GM12878 (cell line): ENCODE results near the gene EHD4.

Experiments
- CHD2 ChIP-seq: IDR thresholded peaks from 2 replicates; pipeline ENCODE4 v1.6.1; 2011; ENCODE audit warnings: low read depth, low read length, improper control_type of control experiment, borderline replicate concordance
- CREB1 ChIP-seq: IDR thresholded peaks from 2 replicates; pipeline ENCODE4 v1.6.1; 2012; ENCODE audit warnings: low read depth, mild to moderate bottlenecking, inconsistent platforms
- EZH2 ChIP-seq: IDR thresholded peaks from 2 replicates; pipeline ENCODE4 v1.6.1; 2012; ENCODE audit warnings: low read depth, mild to moderate bottlenecking, control low read depth, inconsistent platforms, low read length, borderline replicate concordance; ENCODE audit not compliant: control insufficient read depth
- MEF2A ChIP-seq: IDR thresholded peaks from 2 replicates; pipeline ENCODE4 v1.6.1; 2011; ENCODE audit warnings: low read depth, mild to moderate bottlenecking, low read length, moderate library complexity; ENCODE audit not compliant: insufficient read depth
- MXI1 ChIP-seq: fragments of 150-350 bp; IDR thresholded peaks from 2 replicates; pipeline ENCODE4 v1.6.1; 2011; ENCODE audit warnings: low read depth, mild to moderate bottlenecking, inconsistent platforms, low read length, improper control_type of control experiment
- MYC ChIP-seq: IDR thresholded peaks from 2 replicates; pipeline ENCODE4 v1.6.1; 2011; ENCODE audit warnings: mild to moderate bottlenecking, low read length, moderate library complexity, inconsistent platforms; ENCODE audit not compliant: insufficient read depth, insufficient replicate concordance, insufficient read length, severe bottlenecking
- POLR2A ChIP-seq: IDR thresholded peaks from 2 replicates; pipeline ENCODE4 v1.6.1; 2011; ENCODE audit warnings: low read depth, mild to moderate bottlenecking, low read length
- POLR2AphosphoS5 ChIP-seq: IDR thresholded peaks from 2 replicates; pipeline ENCODE4 v1.6.1; 2011; ENCODE audit warnings: mild to moderate bottlenecking, low read length, inconsistent platforms
- RBBP5 ChIP-seq: fragments of 200-600 bp; sonication (generic); conservative IDR thresholded peaks from 2 replicates; pipeline ENCODE4 v1.6.1; 2016
- TCF7 ChIP-seq: IDR thresholded peaks from 2 replicates; pipeline ENCODE4 v1.6.1; 2014; ENCODE audit warnings: antibody characterized with exemption, borderline replicate concordance
- YY1 ChIP-seq: IDR thresholded peaks from 2 replicates; pipeline ENCODE4 v1.6.1; 2011; ENCODE audit warnings: low read depth, mild to moderate bottlenecking, low read length
- TF ChIP-seq, protein P1 (sequence below), 3 experiments: IDR thresholded peaks in 2 of 3; conservative IDR thresholded peaks in 1 of 3; 2 replicates each; pipeline ENCODE4 v1.5.1; 2011; ENCODE audit warnings: low read depth in 3 of 3, low read length in 3 of 3, mild to moderate bottlenecking in 3 of 3, control low read depth in 2 of 3, moderate library complexity in 2 of 3, inconsistent platforms in 1 of 3, mixed read lengths in 1 of 3; ENCODE audit not compliant: control insufficient read depth in 2 of 3, insufficient read depth in 1 of 3; ENCODE audit errors: extremely low read depth in 1 of 3
- TF ChIP-seq, protein P2 (sequence below): fragments of 450-650 bp; IDR thresholded peaks from 2 replicates; pipeline ENCODE4 v1.6.1; 2017; ENCODE audit warnings: mild to moderate bottlenecking

DNA sequence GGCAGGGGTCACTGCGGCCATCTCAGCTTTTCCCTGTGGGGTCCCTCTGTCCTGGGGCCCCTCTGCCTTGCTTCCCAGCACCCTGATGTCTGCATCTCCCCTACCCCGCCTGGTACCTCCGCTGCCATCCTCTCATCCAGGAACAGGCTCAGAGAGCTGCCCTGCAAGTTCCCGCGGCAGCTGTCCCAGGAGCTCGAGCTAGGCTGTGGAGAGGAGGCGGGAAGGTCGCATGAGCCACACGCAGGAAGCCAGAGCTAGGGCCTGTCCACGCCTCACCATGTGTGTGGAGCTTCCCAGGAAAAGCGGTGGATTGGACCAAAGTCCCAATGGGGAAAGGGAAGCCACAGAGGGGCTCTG lies 121.2 kb downstream of the EHD4 start:
- TF ChIP-seq MXI1 (no peak), MEF2A (no peak), POLR2A (no peak), CHD2 (no peak), RBBP5 (no peak), MYC (no peak), CREB1 (no peak), TCF7 (no peak), EZH2 (no peak), POLR2AphosphoS5 (no peak), YY1 (no peak)
- TF ChIP-seq, protein P1, sequence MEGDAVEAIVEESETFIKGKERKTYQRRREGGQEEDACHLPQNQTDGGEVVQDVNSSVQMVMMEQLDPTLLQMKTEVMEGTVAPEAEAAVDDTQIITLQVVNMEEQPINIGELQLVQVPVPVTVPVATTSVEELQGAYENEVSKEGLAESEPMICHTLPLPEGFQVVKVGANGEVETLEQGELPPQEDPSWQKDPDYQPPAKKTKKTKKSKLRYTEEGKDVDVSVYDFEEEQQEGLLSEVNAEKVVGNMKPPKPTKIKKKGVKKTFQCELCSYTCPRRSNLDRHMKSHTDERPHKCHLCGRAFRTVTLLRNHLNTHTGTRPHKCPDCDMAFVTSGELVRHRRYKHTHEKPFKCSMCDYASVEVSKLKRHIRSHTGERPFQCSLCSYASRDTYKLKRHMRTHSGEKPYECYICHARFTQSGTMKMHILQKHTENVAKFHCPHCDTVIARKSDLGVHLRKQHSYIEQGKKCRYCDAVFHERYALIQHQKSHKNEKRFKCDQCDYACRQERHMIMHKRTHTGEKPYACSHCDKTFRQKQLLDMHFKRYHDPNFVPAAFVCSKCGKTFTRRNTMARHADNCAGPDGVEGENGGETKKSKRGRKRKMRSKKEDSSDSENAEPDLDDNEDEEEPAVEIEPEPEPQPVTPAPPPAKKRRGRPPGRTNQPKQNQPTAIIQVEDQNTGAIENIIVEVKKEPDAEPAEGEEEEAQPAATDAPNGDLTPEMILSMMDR (IDR thresholded peaks at IDR 0.05 in 2 of 3, conservative IDR thresholded peaks at IDR 0.05 in 1 of 3; ENCODE audit: control insufficient read depth in 2 of 3, extremely low read depth in 1 of 3, insufficient read depth in 1 of 3, low read depth in 3 of 3, low read length in 3 of 3), result no peak
- TF ChIP-seq, protein P2, sequence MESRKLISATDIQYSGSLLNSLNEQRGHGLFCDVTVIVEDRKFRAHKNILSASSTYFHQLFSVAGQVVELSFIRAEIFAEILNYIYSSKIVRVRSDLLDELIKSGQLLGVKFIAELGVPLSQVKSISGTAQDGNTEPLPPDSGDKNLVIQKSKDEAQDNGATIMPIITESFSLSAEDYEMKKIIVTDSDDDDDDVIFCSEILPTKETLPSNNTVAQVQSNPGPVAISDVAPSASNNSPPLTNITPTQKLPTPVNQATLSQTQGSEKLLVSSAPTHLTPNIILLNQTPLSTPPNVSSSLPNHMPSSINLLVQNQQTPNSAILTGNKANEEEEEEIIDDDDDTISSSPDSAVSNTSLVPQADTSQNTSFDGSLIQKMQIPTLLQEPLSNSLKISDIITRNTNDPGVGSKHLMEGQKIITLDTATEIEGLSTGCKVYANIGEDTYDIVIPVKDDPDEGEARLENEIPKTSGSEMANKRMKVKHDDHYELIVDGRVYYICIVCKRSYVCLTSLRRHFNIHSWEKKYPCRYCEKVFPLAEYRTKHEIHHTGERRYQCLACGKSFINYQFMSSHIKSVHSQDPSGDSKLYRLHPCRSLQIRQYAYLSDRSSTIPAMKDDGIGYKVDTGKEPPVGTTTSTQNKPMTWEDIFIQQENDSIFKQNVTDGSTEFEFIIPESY, result no peak
